Measurements from ENCODE around the gene POC5.
A peak's percentile ranks its signal among the peaks of the same experiment; 100 is the strongest.

Gene POC5, protein sequence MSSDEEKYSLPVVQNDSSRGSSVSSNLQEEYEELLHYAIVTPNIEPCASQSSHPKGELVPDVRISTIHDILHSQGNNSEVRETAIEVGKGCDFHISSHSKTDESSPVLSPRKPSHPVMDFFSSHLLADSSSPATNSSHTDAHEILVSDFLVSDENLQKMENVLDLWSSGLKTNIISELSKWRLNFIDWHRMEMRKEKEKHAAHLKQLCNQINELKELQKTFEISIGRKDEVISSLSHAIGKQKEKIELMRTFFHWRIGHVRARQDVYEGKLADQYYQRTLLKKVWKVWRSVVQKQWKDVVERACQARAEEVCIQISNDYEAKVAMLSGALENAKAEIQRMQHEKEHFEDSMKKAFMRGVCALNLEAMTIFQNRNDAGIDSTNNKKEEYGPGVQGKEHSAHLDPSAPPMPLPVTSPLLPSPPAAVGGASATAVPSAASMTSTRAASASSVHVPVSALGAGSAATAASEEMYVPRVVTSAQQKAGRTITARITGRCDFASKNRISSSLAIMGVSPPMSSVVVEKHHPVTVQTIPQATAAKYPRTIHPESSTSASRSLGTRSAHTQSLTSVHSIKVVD

DNA sequence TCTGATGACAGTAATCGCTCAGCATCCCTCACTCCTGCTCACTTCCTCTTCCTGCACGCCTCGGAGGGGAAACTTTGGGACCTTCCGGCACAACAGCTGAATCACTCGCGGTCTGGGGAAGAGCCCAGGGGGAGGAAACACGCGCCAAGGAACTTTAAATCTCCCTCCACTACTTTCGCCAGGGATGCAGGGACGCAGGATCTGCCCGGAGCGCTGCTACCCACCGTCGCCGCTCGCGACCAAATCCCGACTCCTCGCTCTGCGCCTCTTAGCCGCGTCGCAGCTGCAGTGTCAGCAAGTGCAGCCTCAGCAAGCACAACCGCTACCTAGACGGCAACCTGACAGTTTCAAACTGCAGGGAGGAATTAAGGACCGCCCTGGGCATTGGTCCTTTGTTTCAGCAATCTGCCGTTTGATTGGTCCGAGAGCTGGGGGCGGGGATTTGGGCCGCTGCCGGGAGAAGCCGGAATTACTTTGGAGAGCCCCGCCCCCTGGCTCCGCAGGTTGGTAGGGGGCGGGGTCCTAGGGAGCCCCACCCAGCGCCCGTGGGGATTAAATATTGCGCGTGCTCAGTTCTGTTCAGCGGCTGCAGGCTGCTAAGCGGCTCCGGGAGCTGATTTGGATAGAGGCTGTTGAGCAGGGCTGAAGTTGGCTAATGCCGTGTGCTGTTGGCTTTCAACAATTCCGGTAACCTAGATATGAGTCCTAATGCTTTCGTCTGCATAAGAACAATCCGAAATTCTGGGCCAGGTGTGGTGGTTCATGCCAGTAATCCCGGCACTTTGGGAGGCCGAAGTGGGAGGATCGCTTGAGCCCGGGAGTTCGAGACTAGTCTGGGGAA lies at the start of gene POC5:
Gene POC5 (minus strand): TSS at position 356 of the 841 bp plus-strand sequence. CDS start 4,500 bp downstream, outside the sequence.
- Histone ChIP-seq H3K4me3 (ENCODE audit: low read depth in 1 of 5, low read length in 5 of 5) (peak within 1 kb of the TSS; percentile 91 to 99 (median 97)), H3K27ac (ENCODE audit: low read depth, low read length) (peak within 1 kb of the TSS; percentile 88), H3K9me3 (ENCODE audit: control insufficient read depth in 5 of 5, low read length in 5 of 5) (no peaks in the 10 kb centered on the region), H3K36me3 (ENCODE audit: control insufficient read depth in 5 of 5, insufficient read depth in 5 of 5, low read length in 5 of 5) (peaks cover 0 to 5% (median 1%) of the 10 kb centered on the region in 5 donors), H3K9ac (ENCODE audit: low read length in 5 of 5) (peak within 1 kb of the TSS; percentile 78 to 92 (median 82)), H3K27me3 (ENCODE audit: control insufficient read depth in 5 of 5, insufficient read depth in 4 of 5, low read length in 5 of 5) (no peaks in the 10 kb centered on the region), H3K4me1 (ENCODE audit: control insufficient read depth in 5 of 5, insufficient read depth in 5 of 5, low read length in 5 of 5) (peaks cover 1 to 13% (median 8%) of the 10 kb centered on the region in 5 donors)

DNA sequence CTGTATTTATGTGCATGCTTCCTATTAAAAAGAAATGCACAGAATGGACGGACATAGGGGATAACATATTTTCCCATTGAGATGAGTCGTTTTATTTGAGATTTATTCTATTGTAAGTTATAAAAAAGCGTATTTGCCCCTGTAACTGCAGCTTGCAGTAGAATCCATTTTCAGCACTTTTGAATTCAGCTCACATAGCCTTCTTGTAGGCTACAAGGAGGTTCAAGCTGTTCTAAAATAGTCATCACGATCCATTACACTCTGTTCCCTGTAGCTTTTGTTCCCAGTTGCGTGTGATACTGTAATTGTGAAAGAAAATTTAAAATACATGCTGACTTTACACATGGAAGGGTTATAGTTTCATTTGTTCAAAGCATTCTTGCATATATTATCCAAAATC lies 40.9 kb upstream of the POC5 start:
- Histone ChIP-seq H3K4me1 (ENCODE audit: control insufficient read depth in 5 of 5, insufficient read depth in 5 of 5, low read length in 5 of 5) (no peaks in the 10 kb centered on the region), H3K36me3 (ENCODE audit: control insufficient read depth in 5 of 5, insufficient read depth in 5 of 5, low read length in 5 of 5) (no peaks in the 10 kb centered on the region), H3K27me3 (ENCODE audit: control insufficient read depth in 5 of 5, insufficient read depth in 4 of 5, low read length in 5 of 5) (peaks cover 0 to 3% (median under 1%) of the 10 kb centered on the region in 5 donors), H3K9me3 (ENCODE audit: control insufficient read depth in 5 of 5, low read length in 5 of 5) (no peaks in the 10 kb centered on the region), H3K9ac (ENCODE audit: low read length in 5 of 5) (no peak overlapping the region), H3K27ac (ENCODE audit: low read depth, low read length) (no peak overlapping the region), H3K4me3 (ENCODE audit: low read depth in 1 of 5, low read length in 5 of 5) (no peak overlapping the region)

DNA sequence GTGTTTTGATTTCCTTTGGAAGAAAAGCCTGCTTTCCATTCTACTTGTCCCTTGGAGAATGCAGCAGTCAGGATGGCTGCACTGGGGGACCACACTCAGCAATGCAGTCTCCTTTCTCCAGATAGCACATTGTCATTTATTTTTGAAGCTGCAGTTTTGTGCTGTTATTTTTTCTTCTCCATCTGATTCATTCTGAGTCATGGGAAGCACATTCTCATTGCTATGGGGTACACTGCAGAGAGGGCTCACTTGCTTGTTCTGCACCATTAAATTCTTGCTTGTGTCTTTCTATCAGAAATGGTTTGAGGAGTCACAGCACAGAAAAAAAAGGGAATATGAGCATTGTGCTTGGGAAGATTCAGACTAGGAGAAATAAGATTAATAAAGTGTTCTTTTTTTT lies 39.7 kb upstream of the POC5 start:
- H3K4me1 ChIP-seq (ENCODE audit: control insufficient read depth in 5 of 5, insufficient read depth in 5 of 5, low read length in 5 of 5) = no peaks in the 10 kb centered on the region
- no peak overlapping the region for H3K27ac ChIP-seq (ENCODE audit: low read depth, low read length)
- no peaks in the 10 kb centered on the region for H3K36me3 ChIP-seq (ENCODE audit: control insufficient read depth in 5 of 5, insufficient read depth in 5 of 5, low read length in 5 of 5)
- no peak overlapping the region for H3K4me3 ChIP-seq (ENCODE audit: low read depth in 1 of 5, low read length in 5 of 5)
- no peaks in the 10 kb centered on the region for H3K9me3 ChIP-seq (ENCODE audit: control insufficient read depth in 5 of 5, low read length in 5 of 5)
- H3K9ac ChIP-seq (ENCODE audit: low read length in 5 of 5) = no peak overlapping the region
- peaks cover 0 to 3% (median 3%) of the 10 kb centered on the region in 5 donors for H3K27me3 ChIP-seq (ENCODE audit: control insufficient read depth in 5 of 5, insufficient read depth in 4 of 5, low read length in 5 of 5)

DNA sequence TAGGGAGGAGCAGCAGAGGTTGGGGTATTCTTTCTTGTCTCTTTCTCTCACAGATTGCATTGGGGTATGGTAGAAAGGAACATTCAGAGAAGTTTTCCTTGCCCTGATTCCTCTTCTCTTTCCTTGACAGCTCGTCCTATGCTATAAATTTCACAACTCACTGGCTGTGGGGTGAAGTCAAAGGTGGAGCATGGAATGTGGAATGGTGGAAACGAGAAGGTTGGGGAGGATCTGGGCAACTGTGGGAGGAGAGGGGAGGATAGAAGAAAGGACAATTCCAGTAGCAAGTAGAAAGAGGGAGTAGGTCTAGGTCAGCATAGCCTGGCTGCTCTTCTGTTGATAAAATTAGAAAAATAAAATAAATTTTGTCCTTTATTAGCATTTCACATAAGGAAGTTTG lies 39.0 kb upstream of the POC5 start:
- Histone ChIP-seq H3K36me3 (ENCODE audit: control insufficient read depth in 5 of 5, insufficient read depth in 5 of 5, low read length in 5 of 5) (no peaks in the 10 kb centered on the region), H3K27ac (ENCODE audit: low read depth, low read length) (no peak overlapping the region), H3K9ac (ENCODE audit: low read length in 5 of 5) (no peak overlapping the region)

DNA sequence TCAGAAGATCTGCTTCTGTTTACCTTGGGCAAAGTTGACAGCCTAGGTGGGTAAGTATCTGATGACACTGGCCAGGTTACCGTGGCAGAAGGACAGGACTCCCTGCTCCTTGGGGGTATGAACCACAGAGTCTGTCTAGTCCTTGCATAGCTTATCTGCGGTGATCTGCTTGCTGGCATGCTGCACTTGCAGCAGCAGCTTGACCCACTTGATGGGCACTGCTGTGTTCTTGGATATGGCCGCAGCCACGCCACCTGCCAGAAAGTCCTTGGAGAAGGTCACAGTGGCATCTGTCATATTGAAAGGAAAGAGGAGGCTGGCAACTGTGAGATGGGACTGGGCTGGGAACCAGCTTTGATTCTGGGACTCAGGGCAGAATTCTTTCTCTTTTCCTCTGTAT lies 35.9 kb upstream of the POC5 start:
- H3K4me3 ChIP-seq (ENCODE audit: low read depth in 1 of 5, low read length in 5 of 5) = no peak overlapping the region
- peaks cover 0 to 3% (median 3%) of the 10 kb centered on the region in 5 donors for H3K27me3 ChIP-seq (ENCODE audit: control insufficient read depth in 5 of 5, insufficient read depth in 4 of 5, low read length in 5 of 5)
- H3K9me3 ChIP-seq (ENCODE audit: control insufficient read depth in 5 of 5, low read length in 5 of 5) = peaks cover 0 to 2% (median 0%) of the 10 kb centered on the region in 5 donors
- no peak overlapping the region for H3K27ac ChIP-seq (ENCODE audit: low read depth, low read length)
- no peak overlapping the region for H3K9ac ChIP-seq (ENCODE audit: low read length in 5 of 5)
- no peaks in the 10 kb centered on the region for H3K36me3 ChIP-seq (ENCODE audit: control insufficient read depth in 5 of 5, insufficient read depth in 5 of 5, low read length in 5 of 5)
- H3K4me1 ChIP-seq (ENCODE audit: control insufficient read depth in 5 of 5, insufficient read depth in 5 of 5, low read length in 5 of 5) = no peaks in the 10 kb centered on the region

More for the DNA sequence above, 39.0 kb upstream of the POC5 start:
- no peaks in the 10 kb centered on the region for H3K9me3 ChIP-seq (ENCODE audit: control insufficient read depth in 5 of 5, low read length in 5 of 5)
- H3K4me1 ChIP-seq (ENCODE audit: control insufficient read depth in 5 of 5, insufficient read depth in 5 of 5, low read length in 5 of 5) = no peaks in the 10 kb centered on the region
- peaks cover 0 to 3% (median 3%) of the 10 kb centered on the region in 5 donors for H3K27me3 ChIP-seq (ENCODE audit: control insufficient read depth in 5 of 5, insufficient read depth in 4 of 5, low read length in 5 of 5)
- H3K4me3 ChIP-seq (ENCODE audit: low read depth in 1 of 5, low read length in 5 of 5) = no peak overlapping the region

DNA sequence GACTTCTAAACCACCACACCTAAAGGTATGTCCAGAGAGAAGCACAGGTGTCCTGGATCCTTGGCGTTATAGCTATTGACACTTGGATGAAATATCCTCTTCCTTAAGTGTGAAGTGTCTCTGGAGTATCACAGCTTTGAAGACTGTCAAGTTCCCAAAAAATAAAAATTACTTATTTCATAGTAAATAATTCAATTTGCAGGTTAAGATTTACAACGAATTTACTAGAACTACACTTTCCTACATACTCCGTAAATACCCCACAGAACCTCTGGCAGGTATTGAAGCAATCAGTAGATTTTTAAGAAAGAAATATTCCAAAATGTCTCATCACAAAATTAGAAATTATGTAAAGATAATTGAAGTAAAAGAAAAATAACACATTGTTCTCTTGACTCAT lies 27.1 kb upstream of the POC5 start:
- Histone ChIP-seq H3K27ac (ENCODE audit: low read depth, low read length) (no peak overlapping the region), H3K4me3 (ENCODE audit: low read depth in 1 of 5, low read length in 5 of 5) (no peak overlapping the region), H3K9me3 (ENCODE audit: control insufficient read depth in 5 of 5, low read length in 5 of 5) (no peaks in the 10 kb centered on the region), H3K36me3 (ENCODE audit: control insufficient read depth in 5 of 5, insufficient read depth in 5 of 5, low read length in 5 of 5) (no peaks in the 10 kb centered on the region), H3K4me1 (ENCODE audit: control insufficient read depth in 5 of 5, insufficient read depth in 5 of 5, low read length in 5 of 5) (no peaks in the 10 kb centered on the region), H3K9ac (ENCODE audit: low read length in 5 of 5) (no peak overlapping the region), H3K27me3 (ENCODE audit: control insufficient read depth in 5 of 5, insufficient read depth in 4 of 5, low read length in 5 of 5) (no peaks in the 10 kb centered on the region)

DNA sequence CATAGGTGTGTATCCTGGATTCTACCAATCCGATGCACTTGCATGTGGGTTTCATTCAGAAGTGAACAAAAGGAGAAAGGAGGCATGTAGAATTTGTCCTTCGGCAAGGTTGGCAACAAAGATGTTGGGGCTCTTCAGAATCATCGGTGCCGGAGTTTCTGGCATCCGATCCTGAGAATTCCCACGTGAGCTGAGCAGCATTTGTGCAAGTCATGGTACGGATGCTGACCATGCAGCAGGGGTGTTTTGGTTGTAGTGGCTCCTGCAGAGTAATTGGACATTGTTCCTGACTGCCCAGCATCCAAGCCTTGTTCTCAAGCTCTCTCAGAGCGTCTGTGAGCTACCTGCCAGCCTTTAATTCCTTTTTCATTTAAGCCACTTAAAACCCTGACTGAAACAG lies 19.0 kb upstream of the POC5 start:
- Histone ChIP-seq H3K27ac (ENCODE audit: low read depth, low read length) (no peak overlapping the region), H3K9me3 (ENCODE audit: control insufficient read depth in 5 of 5, low read length in 5 of 5) (peaks cover 0 to 6% (median 3%) of the 10 kb centered on the region in 5 donors), H3K4me1 (ENCODE audit: control insufficient read depth in 5 of 5, insufficient read depth in 5 of 5, low read length in 5 of 5) (no peaks in the 10 kb centered on the region), H3K27me3 (ENCODE audit: control insufficient read depth in 5 of 5, insufficient read depth in 4 of 5, low read length in 5 of 5) (no peaks in the 10 kb centered on the region), H3K9ac (ENCODE audit: low read length in 5 of 5) (no peak overlapping the region), H3K36me3 (ENCODE audit: control insufficient read depth in 5 of 5, insufficient read depth in 5 of 5, low read length in 5 of 5) (no peaks in the 10 kb centered on the region), H3K4me3 (ENCODE audit: low read depth in 1 of 5, low read length in 5 of 5) (no peak overlapping the region)

DNA sequence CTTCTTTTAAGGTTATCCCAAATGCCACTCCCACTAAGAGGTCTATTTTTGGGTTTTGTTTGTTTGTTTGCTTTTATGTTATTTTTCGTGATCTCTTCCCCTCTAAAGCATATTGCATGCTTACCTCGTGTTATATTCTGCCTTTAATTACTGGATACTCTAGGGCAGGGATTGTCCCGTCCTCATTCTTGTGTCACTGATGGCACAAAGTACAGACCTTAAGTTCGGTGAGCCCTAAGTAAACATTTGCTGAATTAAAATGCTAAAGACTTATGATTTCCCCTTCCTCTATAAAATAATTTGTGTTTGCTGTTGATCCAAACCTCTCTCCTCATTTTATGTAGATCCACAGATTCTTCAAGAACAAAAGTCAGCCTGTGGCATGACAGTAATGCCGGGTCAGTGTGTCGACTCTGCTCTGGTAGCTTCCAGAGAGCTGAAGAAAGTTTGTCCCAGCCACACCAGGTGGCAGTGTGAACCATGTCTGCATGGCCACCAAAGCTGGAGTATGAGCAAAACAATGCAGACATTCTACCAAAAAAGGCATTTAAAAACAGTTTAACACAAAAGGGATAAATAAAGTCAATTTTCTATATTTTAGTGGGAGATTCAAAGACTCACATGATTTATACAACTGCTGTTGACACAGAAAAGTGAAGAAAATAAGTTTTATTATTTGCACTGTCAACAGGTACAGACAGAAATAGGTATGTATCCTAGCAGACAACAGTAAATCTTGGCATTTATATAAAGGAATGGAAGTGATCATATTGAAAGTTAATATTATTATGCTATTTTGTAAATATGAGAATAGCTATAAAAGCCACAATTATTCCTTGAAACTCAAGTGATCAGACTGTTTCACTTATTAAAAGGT lies 17.9 kb upstream of the POC5 start:
- Histone ChIP-seq H3K9me3 (ENCODE audit: control insufficient read depth in 5 of 5, low read length in 5 of 5) (peaks cover 0 to 6% (median 3%) of the 10 kb centered on the region in 5 donors), H3K36me3 (ENCODE audit: control insufficient read depth in 5 of 5, insufficient read depth in 5 of 5, low read length in 5 of 5) (no peaks in the 10 kb centered on the region), H3K27ac (ENCODE audit: low read depth, low read length) (no peak overlapping the region), H3K4me1 (ENCODE audit: control insufficient read depth in 5 of 5, insufficient read depth in 5 of 5, low read length in 5 of 5) (no peaks in the 10 kb centered on the region), H3K27me3 (ENCODE audit: control insufficient read depth in 5 of 5, insufficient read depth in 4 of 5, low read length in 5 of 5) (no peaks in the 10 kb centered on the region), H3K4me3 (ENCODE audit: low read depth in 1 of 5, low read length in 5 of 5) (no peak overlapping the region), H3K9ac (ENCODE audit: low read length in 5 of 5) (no peak overlapping the region)

DNA sequence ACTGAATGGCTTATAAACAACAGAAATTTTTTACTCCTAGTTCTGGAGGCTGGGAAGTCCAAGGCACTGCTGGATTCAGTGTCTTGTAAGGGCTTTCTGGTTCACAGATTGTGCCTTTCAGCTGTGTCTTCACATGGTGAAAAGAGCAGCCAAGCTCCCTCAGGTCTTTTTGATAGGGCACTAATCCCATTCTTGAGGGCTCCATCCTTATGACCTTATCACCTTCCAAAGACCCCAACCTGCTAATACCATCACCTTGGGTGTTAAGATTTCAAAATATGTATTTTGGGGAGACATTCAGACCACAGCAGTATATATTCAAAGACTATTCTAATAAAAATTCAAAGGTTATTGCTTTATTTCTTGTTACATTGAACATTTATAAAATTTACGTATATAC lies 16.5 kb upstream of the POC5 start:
- Histone ChIP-seq H3K27ac (ENCODE audit: low read depth, low read length) (no peak overlapping the region), H3K4me3 (ENCODE audit: low read depth in 1 of 5, low read length in 5 of 5) (no peak overlapping the region), H3K4me1 (ENCODE audit: control insufficient read depth in 5 of 5, insufficient read depth in 5 of 5, low read length in 5 of 5) (peaks cover 0 to 6% (median 0%) of the 10 kb centered on the region in 5 donors), H3K9me3 (ENCODE audit: control insufficient read depth in 5 of 5, low read length in 5 of 5) (peaks cover 0 to 6% (median 3%) of the 10 kb centered on the region in 5 donors), H3K27me3 (ENCODE audit: control insufficient read depth in 5 of 5, insufficient read depth in 4 of 5, low read length in 5 of 5) (peaks cover 0 to 4% (median 0%) of the 10 kb centered on the region in 5 donors), H3K36me3 (ENCODE audit: control insufficient read depth in 5 of 5, insufficient read depth in 5 of 5, low read length in 5 of 5) (no peaks in the 10 kb centered on the region), H3K9ac (ENCODE audit: low read length in 5 of 5) (no peak overlapping the region)

Measured in subcutaneous abdominal adipose tissue (tissue), 5 donors.